GM18505 (cell line): ENCODE measurements around the gene TBPL1.
"Not testable (repeated sequence)": the region's sequence is repeated elsewhere in the genome, so short reads cannot be mapped to it uniquely, and the experiment has no call there.

ENCODE experiments used
- ATAC-seq: cut with Tn5 transposase; IDR thresholded peaks from one replicate; pipeline ENCODE4 v1.9.1; 2021; ENCODE audit not compliant: unreplicated experiment
- POLR2A ChIP-seq: IDR thresholded peaks from 4 replicates; pipeline ENCODE4 v1.6.1; 2011; ENCODE audit warnings: borderline replicate concordance; ENCODE audit not compliant: insufficient read depth, insufficient read length; ENCODE audit errors: extremely low read depth

TBPL1 gene

DNA sequence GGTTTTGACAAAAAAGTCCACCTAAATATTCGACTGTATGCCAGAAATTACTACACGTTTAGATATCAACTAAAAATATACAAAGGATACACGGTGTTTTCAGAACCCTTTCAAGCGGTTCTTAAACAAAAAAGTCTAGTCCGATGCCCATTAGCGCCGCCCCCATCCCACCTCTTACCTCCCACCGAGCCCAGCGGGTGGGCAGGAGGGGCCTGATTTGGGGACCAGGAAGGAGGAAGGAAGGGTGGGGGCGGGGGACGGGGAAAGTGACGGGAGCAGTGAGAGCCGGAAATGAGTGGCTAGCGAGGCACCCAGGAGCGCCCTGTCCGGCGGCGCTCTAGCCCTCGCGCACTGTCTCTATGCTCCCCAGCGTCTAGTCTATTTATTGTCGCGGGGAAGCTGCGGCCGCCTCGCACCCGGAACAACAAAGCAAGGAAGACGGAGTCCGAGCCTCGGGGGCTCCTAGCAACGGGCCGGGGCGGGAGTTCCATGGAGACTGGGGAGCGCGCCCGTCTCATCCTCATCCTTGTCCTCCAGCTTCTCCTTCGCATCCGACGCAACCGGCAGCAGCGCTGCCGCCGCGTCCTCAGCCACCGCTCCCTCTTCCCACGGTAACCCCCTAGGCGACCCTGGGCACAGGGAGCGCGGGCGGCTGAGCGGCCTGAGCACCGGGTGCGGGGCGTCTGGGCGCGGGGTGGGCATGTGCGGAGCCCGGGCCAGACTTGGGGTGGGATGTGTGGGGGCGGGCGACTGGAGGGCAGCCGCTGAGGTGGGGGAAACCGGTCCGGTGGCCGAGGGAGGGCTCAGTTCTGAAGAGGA is at the start of gene TBPL1:
Gene TBPL1 (plus strand): TSS at position 410 of the 819 bp plus-strand sequence. CDS start 26,902 bp downstream, outside the sequence.
- ATAC-seq: peak; percentile 87
- TF ChIP-seq POLR2A: peak; percentile 91

DNA sequence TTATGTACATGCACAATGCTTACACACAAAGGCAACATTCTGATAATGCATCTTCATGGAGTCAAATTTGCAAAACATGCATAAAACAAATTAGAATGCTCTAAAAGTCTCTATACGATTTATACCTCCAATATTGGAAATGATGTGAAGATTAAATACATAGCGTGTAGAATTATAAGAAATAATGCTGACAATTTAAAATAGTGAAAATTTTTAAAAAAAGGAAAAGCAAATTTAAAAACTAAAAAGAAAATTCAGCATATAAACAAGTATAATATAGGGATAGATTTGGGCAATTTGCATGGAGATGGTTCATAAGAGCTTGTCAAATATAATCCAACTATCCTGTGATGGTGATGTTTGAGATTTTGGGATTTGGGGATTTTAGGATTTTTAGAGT is 49.2 kb upstream of the TBPL1 start:
- no peak for TF ChIP-seq POLR2A
- no peak for ATAC-seq

DNA sequence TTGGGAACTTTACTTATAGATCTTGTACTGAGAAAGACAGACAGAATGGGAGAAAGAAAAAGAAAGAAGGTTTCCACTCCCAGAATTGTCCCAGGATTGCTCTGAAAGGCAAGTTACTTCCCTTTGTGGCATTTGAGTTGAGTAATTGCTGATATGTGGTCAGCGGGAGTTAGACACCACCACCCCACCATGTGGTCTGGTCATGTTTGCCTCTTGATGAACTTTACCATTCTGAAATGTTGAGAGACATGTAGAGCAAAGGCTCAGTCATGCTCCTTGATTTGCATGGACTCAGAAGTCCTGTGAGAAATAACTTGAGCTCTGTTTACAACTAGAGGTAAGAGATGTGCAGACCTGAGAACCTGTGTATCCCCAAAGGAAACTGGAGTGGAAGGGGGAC is 47.0 kb upstream of the TBPL1 start:
- ATAC-seq: no peak
- no peak for TF ChIP-seq POLR2A

DNA sequence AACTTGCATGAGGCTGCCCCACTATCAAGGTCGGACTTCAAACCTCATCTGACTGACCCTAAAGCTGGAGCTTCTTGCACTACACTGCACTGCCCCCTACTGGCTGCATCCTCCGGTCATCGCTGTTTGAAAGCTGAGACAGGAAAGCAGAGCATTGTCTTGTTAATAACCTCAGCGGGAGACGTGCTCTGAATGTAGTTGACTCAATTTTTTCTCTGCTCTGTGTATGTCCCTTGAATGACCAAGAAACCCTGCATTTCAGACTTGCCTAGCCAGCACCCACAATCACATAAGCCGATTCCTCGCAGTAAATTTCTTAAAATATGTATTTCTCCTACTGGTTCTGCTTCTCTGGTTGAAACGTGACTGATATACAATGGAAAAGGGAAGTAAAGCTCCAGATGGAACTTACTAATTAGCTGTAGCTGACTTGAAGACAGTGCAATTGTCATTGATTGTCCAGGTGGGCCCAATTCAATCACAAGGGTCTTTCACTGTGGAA is 36.3 kb upstream of the TBPL1 start:
- peak; percentile 72 for ATAC-seq
- no peak for TF ChIP-seq POLR2A

DNA sequence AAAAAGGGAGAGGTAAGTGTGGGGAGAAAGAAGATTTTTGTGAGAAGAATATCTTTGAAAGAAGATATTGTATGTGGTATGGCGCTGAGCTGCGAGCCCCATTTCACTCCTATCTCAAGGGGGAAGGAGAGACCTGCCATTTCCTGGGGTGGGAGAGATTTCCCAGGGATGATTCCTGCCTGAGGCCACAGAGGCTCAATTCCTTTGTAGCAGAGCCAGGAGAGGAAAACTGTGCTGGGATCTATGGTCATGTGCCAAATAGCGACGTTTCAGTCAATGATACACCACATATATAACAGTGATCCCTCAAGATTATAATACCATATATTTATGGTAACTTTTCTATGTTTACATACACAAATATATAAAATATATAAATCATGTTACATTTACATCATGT is 35.2 kb upstream of the TBPL1 start:
- ATAC-seq: no peak
- TF ChIP-seq POLR2A: no peak

DNA sequence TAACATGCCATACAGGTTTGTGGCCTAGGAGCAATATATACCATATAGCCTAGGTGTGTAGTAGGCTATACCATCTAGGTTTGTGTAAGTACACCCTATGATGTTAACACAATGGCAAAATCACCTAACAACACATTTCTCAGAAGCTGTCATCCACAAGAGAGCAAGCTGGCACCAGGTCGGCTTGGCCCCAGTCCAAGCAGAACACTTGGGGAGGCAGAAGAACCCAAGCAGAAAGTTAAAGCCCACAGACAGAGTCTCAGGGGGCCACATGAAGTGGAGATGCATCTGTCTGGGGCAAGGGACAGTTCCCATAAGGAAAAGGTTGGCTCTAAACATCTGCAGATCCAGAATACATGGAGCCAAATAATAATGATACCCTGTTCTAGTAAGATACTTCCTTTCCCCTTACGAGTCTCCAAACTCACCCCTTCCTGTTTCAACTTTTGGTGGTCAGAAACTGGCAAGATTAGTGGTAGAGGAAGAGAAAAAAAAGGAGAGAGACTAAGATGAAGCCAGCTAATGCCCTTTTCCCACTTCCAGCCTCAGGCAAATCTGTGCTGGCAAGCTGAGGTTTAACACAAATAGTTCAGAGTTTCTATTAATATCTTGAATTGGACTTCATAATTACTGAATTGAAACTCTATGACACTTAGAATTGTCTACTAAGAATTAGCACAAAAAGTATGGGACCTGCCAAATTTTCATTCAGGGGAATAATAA is 34.7 kb upstream of the TBPL1 start:
- no peak for ATAC-seq
- no peak for TF ChIP-seq POLR2A

DNA sequence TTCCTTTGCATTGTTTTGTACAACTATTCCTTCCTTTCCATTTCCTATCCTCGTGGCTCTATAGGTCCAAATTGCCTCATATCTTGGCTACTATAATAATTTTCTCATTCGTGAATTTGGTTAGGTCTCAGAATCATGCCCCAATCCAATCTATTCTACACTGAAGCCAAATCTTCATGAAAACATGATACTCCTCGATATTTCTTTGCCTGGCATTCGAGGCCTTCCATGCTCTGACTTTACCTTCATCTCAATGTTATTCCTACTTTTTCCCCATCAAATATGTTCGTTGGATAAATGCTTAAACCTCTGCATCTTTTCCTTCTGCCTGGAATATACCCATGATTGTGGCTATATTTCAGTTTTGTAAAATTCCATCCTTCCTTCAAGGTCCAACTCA is 33.7 kb upstream of the TBPL1 start:
- ATAC-seq: no peak
- TF ChIP-seq POLR2A: no peak

DNA sequence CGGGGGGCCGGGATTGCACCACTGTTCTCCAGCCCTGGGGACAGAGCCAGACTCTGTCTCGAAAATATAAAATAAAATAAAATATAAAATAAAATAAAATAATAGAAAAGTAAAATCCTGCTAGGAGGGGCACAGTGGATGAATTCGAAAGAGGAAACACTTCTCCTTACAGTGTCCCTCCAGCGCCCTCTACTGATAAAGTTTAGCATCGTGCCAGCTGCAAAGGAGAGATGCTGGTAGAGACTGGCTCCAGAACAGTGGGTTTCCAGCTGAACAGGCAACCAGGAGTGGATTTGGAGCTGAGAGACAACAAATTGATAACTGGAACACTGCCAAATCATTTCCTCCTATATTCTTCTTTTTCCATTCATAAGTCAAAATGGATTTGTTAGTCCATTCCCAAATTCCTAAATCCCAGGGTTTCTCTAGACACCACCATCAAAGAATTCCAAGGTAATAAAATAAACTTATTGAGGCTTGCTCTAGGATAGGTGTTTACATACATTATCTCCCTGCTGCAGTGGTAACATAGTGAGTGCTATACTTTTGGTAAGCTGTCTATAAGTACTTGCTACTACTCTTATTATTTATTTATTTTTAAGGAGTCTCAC is 31.7 kb upstream of the TBPL1 start:
- ATAC-seq: peak; percentile 45
- no peak for TF ChIP-seq POLR2A

DNA sequence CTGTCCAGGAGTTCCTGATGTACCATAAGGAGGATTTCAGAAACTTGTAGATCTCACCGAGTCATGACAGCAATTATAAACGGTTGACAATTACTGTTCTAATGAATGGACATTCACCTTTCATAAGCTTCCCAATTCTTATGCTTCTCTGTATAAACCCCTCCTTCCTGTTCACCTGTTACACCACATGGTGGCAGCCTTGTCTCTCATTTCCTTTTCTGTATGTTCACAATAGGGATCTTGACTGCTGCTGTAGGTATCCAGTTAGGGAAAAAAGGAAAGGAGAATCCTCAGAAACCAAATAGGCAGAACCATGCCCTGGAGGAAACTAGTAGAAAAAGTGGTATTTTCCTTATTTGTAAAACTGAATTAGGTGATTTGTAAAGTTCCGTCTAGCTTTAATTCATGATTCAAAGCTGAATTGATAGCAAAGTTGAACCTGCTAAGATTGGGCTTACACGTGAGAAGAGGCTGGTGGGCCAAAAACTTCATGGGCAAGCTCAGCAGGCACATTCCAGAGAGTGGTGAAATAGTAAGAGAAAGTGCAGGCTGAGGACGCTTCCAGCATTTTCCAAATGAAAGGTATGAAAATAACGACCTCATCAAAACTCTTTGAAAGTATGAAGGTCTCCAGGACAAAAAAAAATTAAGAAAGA is 29.0 kb upstream of the TBPL1 start:
- peak; percentile 78 for ATAC-seq
- TF ChIP-seq POLR2A: no peak

DNA sequence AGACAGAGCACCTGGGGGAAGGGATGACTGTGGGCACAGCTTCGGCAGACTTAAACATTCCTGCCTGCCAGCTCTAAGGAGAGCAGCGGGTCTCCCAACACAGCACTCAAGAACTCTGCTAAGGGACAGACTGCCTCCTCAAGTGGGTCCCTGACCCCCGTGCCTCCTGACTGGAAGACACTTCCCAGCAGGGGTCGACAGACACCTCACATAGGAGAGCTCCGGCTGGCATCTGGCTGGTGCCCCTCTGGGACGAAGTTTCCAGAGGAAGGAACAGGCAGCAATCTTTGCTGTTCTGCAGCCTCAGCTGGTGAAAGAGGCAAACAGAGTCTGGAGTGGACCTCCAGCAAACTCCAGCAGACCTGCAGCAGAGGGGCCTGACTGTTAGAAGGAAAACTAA is 21.8 kb upstream of the TBPL1 start:
- ATAC-seq: not testable (repeated sequence)

DNA sequence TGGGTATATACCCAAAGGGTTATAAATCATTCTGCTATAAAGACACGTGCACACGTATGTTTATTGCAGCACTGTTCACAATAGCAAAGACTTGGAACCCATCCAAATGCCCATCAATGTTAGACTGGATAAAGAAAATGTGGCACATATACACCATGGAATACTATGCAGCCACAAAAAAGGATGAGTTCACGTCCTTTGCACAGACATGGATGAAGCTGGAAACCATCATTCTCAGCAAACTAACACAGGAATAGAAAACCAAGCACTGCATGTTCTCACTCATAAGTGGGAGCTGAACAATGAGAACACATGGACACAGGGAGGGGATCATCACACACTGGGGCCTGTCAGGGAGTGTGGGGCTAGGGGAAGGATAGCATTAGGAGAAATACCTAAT is 16.7 kb upstream of the TBPL1 start:
- not testable (repeated sequence) for ATAC-seq

DNA sequence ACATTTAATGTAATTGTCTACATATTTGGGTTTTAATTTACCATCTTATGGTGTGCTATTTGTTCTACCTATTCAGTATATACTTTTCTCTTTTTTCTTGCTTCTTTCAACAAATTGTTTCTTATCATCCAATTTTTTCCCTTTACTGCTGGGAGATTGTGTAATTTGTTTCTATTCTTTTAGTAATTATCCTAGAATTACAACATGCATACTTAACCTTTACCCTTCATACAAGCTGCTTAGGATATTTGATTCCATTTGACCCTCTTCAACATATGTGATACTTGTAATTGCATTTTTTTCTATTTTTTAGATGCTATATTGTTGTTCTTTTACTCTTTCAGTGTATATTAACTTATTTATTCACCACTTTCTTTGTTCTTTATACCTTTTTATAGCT is 15.1 kb upstream of the TBPL1 start:
- ATAC-seq: no peak
- no peak for TF ChIP-seq POLR2A

DNA sequence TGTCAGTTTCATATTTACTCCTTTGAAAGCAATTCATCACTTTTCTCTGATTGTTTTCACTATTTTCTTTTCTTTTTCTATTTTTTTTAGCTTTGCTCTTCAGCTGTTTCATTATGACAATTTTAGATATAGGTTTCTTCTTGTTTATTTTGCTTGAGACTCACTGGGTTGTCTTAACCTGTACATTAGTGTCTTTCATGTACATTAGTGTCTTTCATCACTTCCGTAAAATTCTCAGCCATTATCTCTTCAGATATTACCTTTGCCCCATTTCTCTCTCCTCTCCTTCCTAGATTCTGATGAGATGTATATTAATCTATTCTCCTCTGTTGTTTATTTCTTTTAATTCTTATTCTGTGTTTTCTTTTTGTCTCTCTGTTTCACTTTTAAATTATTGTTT is 14.5 kb upstream of the TBPL1 start:
- TF ChIP-seq POLR2A: no peak
- no peak for ATAC-seq
